ENCODE measurements around the gene TACR2.

TACR2 gene

DNA sequence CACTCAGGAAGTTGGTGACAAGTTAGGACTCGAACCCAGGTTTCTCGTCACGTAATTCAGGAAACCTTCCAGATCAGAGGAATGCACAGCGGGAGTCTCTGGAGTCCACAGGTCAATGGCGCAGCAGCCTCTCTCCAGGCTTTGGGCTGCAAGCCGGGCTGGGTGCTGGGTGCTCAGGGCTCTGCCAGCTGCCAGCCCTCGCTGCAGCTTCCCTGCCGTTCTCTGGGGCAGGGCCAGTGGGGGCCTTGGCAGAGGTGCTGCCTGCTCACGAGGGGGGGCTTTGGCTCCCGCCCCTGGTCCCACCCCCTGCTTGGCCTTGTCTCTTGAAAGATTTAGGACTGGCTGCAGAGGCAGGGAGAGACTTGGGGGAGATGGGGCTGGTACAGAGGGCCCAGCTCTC, at the start of gene TACR2:
TACR2 (minus strand) TSS at position 224 of the 400 bp plus-strand sequence. CDS start 595 bp downstream, outside the sequence.
- H3K27me3 ChIP-seq (ENCODE audit: low read length): no peaks in the 10 kb centered on the region
- H2AFZ ChIP-seq (ENCODE audit: low read depth, low read length, severe bottlenecking): no peak within 1 kb of the TSS
- no peak for TF ChIP-seq EZH2phosphoT487 (conservative IDR thresholded peaks at IDR 0.05; ENCODE audit: low read length)
- TF ChIP-seq, protein P1, sequence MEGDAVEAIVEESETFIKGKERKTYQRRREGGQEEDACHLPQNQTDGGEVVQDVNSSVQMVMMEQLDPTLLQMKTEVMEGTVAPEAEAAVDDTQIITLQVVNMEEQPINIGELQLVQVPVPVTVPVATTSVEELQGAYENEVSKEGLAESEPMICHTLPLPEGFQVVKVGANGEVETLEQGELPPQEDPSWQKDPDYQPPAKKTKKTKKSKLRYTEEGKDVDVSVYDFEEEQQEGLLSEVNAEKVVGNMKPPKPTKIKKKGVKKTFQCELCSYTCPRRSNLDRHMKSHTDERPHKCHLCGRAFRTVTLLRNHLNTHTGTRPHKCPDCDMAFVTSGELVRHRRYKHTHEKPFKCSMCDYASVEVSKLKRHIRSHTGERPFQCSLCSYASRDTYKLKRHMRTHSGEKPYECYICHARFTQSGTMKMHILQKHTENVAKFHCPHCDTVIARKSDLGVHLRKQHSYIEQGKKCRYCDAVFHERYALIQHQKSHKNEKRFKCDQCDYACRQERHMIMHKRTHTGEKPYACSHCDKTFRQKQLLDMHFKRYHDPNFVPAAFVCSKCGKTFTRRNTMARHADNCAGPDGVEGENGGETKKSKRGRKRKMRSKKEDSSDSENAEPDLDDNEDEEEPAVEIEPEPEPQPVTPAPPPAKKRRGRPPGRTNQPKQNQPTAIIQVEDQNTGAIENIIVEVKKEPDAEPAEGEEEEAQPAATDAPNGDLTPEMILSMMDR (IDR thresholded peaks at IDR 0.05; ENCODE audit: insufficient read depth, low read length, poor library complexity, severe bottlenecking): no peak
- H3K9me2 ChIP-seq (replicated peaks; ENCODE audit: insufficient read depth, low read length): no peaks in the 10 kb centered on the region
- H3K79me2 ChIP-seq (ENCODE audit: insufficient read depth, low read length): no peaks in the 10 kb centered on the region
- no peaks in the 10 kb centered on the region for H3F3A ChIP-seq (ENCODE audit: insufficient read depth)
- no peaks in the 10 kb centered on the region for H4K20me1 ChIP-seq (ENCODE audit: low read depth, low read length)
- H3K9me3 ChIP-seq (ENCODE audit: insufficient read depth, low read length): no peaks in the 10 kb centered on the region
- H3K4me3 ChIP-seq (ENCODE audit: insufficient read depth, low read length, poor library complexity, severe bottlenecking): no peak within 1 kb of the TSS
- no peak within 1 kb of the TSS for H3K4me2 ChIP-seq (ENCODE audit: low read depth, low read length, poor library complexity, severe bottlenecking)
- H3K9ac ChIP-seq (ENCODE audit: low read length): no peak within 1 kb of the TSS
- no peaks in the 10 kb centered on the region for H3K36me3 ChIP-seq (ENCODE audit: low read length)
- H3K27ac ChIP-seq (ENCODE audit: low read depth, low read length): no peak within 1 kb of the TSS

DNA sequence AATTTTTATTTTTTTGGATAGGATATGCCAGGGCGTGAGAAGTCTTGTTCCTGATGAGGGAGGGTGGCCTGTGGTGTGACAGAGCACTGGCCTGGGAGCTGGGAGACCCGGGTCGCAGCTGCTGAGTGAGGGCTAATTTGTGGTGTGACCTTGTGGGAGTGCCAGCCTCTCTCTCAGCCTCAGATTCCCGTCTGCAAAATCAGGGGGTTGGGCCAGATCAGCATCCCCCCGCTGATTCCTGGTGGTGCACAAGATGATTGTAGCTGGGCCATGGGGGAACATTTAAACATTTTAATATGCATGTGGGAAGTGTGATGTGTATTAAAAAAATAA, 49.4 kb upstream of the TACR2 start:
- Histone ChIP-seq H3K27ac (ENCODE audit: low read depth, low read length) (no peak overlapping the region), H3F3A (ENCODE audit: insufficient read depth) (no peaks in the 10 kb centered on the region), H3K4me2 (ENCODE audit: low read depth, low read length, poor library complexity, severe bottlenecking) (no peak overlapping the region), H4K20me1 (ENCODE audit: low read depth, low read length) (no peaks in the 10 kb centered on the region), H2AFZ (ENCODE audit: low read depth, low read length, severe bottlenecking) (no peak overlapping the region), H3K79me2 (ENCODE audit: insufficient read depth, low read length) (no peaks in the 10 kb centered on the region), H3K9me3 (ENCODE audit: insufficient read depth, low read length) (no peaks in the 10 kb centered on the region), H3K9me2 (replicated peaks; ENCODE audit: insufficient read depth, low read length) (no peaks in the 10 kb centered on the region), H3K9ac (ENCODE audit: low read length) (no peak overlapping the region), H3K4me3 (ENCODE audit: insufficient read depth, low read length, poor library complexity, severe bottlenecking) (no peak overlapping the region), H3K27me3 (ENCODE audit: low read length) (no peaks in the 10 kb centered on the region), H3K36me3 (ENCODE audit: low read length) (no peaks in the 10 kb centered on the region)
- TF ChIP-seq EZH2phosphoT487 (conservative IDR thresholded peaks at IDR 0.05; ENCODE audit: low read length): no peak
- TF ChIP-seq, protein P1 (IDR thresholded peaks at IDR 0.05; ENCODE audit: insufficient read depth, low read length, poor library complexity, severe bottlenecking): no peak

DNA sequence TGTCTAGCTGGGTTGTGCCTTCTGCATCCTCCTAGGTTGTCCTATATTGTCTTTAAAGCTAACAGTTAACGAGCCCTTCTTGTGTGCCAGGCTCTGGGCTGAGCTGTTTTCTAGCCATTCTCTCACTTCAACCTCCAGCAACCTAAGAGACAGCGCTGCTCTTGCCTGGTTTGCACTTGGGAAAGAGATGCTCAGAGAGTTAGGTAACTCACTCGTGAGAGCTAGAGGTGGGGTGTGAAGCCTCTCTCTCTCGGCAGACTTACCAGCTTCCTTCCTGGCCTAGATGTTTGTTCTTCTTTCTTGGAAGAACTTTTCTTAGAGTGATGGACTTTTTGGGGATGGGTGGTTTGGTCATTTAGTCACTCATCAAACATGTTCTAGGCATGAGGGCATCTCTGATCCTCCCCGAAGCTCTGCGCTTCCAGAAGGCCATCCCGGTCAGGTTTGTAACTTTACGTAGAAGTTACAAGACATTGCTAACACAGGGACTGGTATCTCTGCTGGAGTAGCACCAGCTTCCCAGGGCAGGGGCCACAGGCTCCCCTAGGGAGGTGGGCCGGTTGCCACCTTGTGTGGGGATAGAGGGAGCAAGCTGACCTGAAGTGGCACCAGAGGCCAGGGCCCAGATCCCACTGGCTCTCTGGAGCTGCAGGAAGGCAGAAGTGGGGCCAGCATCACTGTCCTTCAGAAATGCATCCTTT, 48.9 kb upstream of the TACR2 start:
- H3K4me2 ChIP-seq (ENCODE audit: low read depth, low read length, poor library complexity, severe bottlenecking): no peak overlapping the region
- TF ChIP-seq EZH2phosphoT487 (conservative IDR thresholded peaks at IDR 0.05; ENCODE audit: low read length): no peak
- TF ChIP-seq, protein P1 (IDR thresholded peaks at IDR 0.05; ENCODE audit: insufficient read depth, low read length, poor library complexity, severe bottlenecking): no peak
- H3K27me3 ChIP-seq (ENCODE audit: low read length): no peaks in the 10 kb centered on the region

More for the DNA sequence above, 48.9 kb upstream of the TACR2 start:
- Histone ChIP-seq H3K4me3 (ENCODE audit: insufficient read depth, low read length, poor library complexity, severe bottlenecking) (no peak overlapping the region), H2AFZ (ENCODE audit: low read depth, low read length, severe bottlenecking) (no peak overlapping the region), H3K9me3 (ENCODE audit: insufficient read depth, low read length) (no peaks in the 10 kb centered on the region), H3K36me3 (ENCODE audit: low read length) (no peaks in the 10 kb centered on the region), H3K79me2 (ENCODE audit: insufficient read depth, low read length) (no peaks in the 10 kb centered on the region), H3K9ac (ENCODE audit: low read length) (no peak overlapping the region), H3K9me2 (replicated peaks; ENCODE audit: insufficient read depth, low read length) (no peaks in the 10 kb centered on the region), H3F3A (ENCODE audit: insufficient read depth) (no peaks in the 10 kb centered on the region), H4K20me1 (ENCODE audit: low read depth, low read length) (no peaks in the 10 kb centered on the region), H3K27ac (ENCODE audit: low read depth, low read length) (no peak overlapping the region)

Data from SU-DHL-6 (cell line).